Vagina (tissue), 2 donors: ENCODE data around the gene UTP25. TPM values are rescaled to one million over a fixed set of nuclear protein-coding genes. Genes with fewer than 3 reads are reported as not detected.

ENCODE experiments used
- DNase-seq, 2 donors: peaks; one replicate each; pipeline ENCODE4 v3.0.0-alpha.2; 2017; ENCODE audit errors: extremely low spot score in 2 of 2
- H3K27ac ChIP-seq: fragments of 200-600 bp; sonication (generic); one replicate; pipeline ENCODE4 v1.5.1; 2019
- H3K27me3 ChIP-seq: fragments of 200-600 bp; sonication (generic); one replicate; pipeline ENCODE4 v1.5.1; 2019
- H3K36me3 ChIP-seq, 2 donors: fragments of 200-600 bp; sonication (generic); one replicate each; pipeline ENCODE4 v1.5.1; 2017 to 2019
- H3K4me1 ChIP-seq: fragments of 200-600 bp; sonication (generic); one replicate; pipeline ENCODE4 v1.5.1; 2019
- H3K4me3 ChIP-seq, 2 donors: fragments of 200-600 bp; sonication (generic); 1 replicate in 1 of 2; 2 replicates in 1 of 2; pipeline ENCODE4 v1.5.1; 2016 to 2019
- H3K9me3 ChIP-seq: fragments of 200-600 bp; sonication (generic); one replicate; pipeline ENCODE4 v1.5.1; 2019
- POLR2A ChIP-seq, 2 donors: fragments of 450-650 bp; IDR thresholded peaks; one replicate each; pipeline ENCODE4 v1.6.1; 2017; ENCODE audit warnings: antibody characterized with exemption in 2 of 2, mild to moderate bottlenecking in 2 of 2, moderate library complexity in 2 of 2
- POLR2AphosphoS5 ChIP-seq, 2 donors: sonication (generic); formaldehyde crosslinking; IDR thresholded peaks; one replicate each; pipeline ENCODE4 v1.9.0; 2017; ENCODE audit warnings: antibody characterized with exemption in 2 of 2, mild to moderate bottlenecking in 2 of 2, low read depth in 1 of 2; ENCODE audit not compliant: insufficient read depth in 1 of 2
- intact Hi-C: fragments of 100-400 bp; cut with DNase I; formaldehyde crosslinking; loops from one replicate; pipeline ENCODE4 v1.15.1; 2023
- total RNA-seq: library from RNA; depleted of rRNA; stranded (reverse); fragments of >200 nt; gene quantifications from one replicate; pipeline ENCODE4 v1.2.3, GENCODE V29; 2016
- TF ChIP-seq, protein P1 (sequence below), 3 experiments: fragments of 450-650 bp in 2 of 3; fragments of 200-600 bp in 1 of 3; sonication (generic) in 1 of 3; IDR thresholded peaks; one replicate each; pipeline ENCODE4 v1.5.1; 2017 to 2019; ENCODE audit warnings: antibody characterized with exemption in 3 of 3, mild to moderate bottlenecking in 2 of 3, moderate library complexity in 2 of 3

UTP25 gene
- total RNA-seq, 1 donor from 2014 or later: 5.9 TPM

DNA sequence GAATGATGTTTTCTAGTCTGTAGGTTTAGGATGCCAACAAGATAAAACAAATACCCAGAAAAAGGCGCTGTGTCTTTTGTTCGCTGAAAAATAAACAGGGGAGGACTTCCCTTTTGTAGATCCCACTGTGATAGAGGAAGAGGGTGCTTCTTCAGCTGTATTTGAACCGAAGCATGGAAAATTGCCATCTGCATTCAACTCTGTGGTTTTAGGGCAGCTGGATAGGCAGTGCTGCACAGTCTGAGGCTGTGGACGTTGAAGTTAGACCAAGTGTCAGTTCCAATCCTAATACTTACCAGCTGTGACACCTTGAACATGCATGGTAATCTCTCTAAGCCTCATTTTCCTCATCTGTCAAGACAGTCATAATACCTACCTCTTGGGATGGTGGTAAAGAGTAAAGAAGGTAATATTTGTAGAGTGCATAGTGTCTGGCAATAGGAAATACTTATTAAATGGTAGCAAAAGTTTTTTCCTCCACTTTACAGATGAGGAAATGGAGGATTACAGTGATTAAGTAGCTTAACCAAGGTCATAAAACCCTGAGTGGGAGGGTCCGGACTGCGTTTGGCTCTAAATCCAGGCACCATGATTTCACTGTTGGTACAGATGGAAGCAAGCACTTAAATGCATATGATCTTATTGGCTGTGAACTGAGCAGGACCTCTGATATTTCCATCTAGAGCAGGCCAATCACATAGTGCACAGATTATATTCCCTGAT lies 48.5 kb downstream of the UTP25 start:
- DNase-seq: peak in 1 of 2 donors; percentile 16
- Histone ChIP-seq H3K4me1 (no peaks in the 10 kb centered on the region), H3K4me3 (no peak overlapping the region), H3K9me3 (no peaks in the 10 kb centered on the region), H3K27me3 (no peaks in the 10 kb centered on the region), H3K27ac (no peak overlapping the region), H3K36me3 (no peaks in the 10 kb centered on the region)
- intact Hi-C loops: no loop called here
- no peak for TF ChIP-seq POLR2AphosphoS5 (IDR thresholded peaks at IDR 0.05; ENCODE audit: insufficient read depth in 1 of 2, low read depth in 1 of 2)
- no peak for TF ChIP-seq POLR2A (IDR thresholded peaks at IDR 0.05)
- TF ChIP-seq, protein P1, sequence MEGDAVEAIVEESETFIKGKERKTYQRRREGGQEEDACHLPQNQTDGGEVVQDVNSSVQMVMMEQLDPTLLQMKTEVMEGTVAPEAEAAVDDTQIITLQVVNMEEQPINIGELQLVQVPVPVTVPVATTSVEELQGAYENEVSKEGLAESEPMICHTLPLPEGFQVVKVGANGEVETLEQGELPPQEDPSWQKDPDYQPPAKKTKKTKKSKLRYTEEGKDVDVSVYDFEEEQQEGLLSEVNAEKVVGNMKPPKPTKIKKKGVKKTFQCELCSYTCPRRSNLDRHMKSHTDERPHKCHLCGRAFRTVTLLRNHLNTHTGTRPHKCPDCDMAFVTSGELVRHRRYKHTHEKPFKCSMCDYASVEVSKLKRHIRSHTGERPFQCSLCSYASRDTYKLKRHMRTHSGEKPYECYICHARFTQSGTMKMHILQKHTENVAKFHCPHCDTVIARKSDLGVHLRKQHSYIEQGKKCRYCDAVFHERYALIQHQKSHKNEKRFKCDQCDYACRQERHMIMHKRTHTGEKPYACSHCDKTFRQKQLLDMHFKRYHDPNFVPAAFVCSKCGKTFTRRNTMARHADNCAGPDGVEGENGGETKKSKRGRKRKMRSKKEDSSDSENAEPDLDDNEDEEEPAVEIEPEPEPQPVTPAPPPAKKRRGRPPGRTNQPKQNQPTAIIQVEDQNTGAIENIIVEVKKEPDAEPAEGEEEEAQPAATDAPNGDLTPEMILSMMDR (IDR thresholded peaks at IDR 0.05): no peak

DNA sequence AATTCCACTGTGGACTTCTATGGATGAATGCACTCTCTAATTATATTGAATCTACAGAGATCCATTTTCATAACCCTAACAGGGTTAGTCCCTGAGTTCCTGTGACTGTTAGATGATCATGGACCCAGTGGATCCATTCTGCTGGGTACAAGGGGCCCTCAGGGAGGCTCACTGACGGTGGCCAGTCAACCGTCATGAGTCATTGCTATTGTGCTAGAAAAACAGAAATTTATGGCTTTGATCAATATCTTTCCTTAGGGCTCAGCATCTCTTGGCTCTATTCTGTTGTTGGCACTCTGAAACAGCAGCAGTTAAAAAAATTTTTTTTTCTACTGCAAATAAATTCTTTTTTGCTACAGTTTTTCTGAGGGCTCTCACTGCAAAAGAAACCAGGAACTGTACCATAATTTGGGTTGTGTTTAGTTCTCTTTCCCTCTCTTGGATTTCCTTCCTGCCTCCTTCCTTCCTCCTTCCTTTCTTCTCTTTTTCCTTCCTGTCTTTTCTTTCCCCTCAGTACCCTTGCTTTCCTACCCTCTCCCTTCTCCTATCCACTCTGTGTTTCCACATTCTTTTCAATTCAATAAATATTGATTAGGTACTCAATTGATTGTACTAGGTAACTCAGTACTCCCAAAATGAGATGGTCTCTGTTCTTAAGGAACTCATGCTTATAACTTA lies 49.5 kb downstream of the UTP25 start:
- intact Hi-C loops: no loop called here
- no peaks in the 10 kb centered on the region for H3K27me3 ChIP-seq
- H3K4me3 ChIP-seq: no peak overlapping the region
- H3K36me3 ChIP-seq: no peaks in the 10 kb centered on the region
- H3K9me3 ChIP-seq: no peaks in the 10 kb centered on the region
- H3K27ac ChIP-seq: no peak overlapping the region
- no peak for TF ChIP-seq POLR2A (IDR thresholded peaks at IDR 0.05)
- TF ChIP-seq, protein P1 (IDR thresholded peaks at IDR 0.05): no peak
- TF ChIP-seq POLR2AphosphoS5 (IDR thresholded peaks at IDR 0.05; ENCODE audit: insufficient read depth in 1 of 2, low read depth in 1 of 2): no peak
- H3K4me1 ChIP-seq: no peaks in the 10 kb centered on the region
- DNase-seq: peak in 1 of 2 donors; percentile 2

DNA sequence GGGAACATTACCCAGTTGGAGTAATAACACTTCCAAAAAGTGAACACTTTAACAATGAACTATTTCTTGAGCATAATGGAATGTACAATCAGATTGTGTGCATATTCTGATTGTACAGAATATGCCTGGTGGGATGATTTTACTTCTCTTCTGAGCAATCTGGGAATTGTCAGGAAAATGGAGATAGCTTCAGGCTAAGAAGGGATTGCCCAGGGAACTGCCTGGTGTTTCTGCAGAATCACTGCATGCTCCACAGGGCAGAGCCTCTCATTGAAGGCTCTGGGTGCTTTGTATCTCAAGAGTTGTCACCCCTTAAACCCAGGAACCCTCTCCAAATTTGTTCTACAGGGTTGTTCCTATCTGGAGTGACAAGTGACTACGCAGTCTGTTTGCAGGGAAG lies 51.2 kb downstream of the UTP25 start:
- Histone ChIP-seq H3K4me1 (peaks cover 2% of the 10 kb centered on the region), H3K27me3 (no peaks in the 10 kb centered on the region), H3K36me3 (no peaks in the 10 kb centered on the region), H3K9me3 (no peaks in the 10 kb centered on the region), H3K4me3 (no peak overlapping the region), H3K27ac (no peak overlapping the region)
- TF ChIP-seq POLR2AphosphoS5 (IDR thresholded peaks at IDR 0.05; ENCODE audit: insufficient read depth in 1 of 2, low read depth in 1 of 2): no peak
- TF ChIP-seq POLR2A (IDR thresholded peaks at IDR 0.05): no peak
- TF ChIP-seq, protein P1 (IDR thresholded peaks at IDR 0.05): no peak
- intact Hi-C loops: no loop called here
- DNase-seq: no peak

DNA sequence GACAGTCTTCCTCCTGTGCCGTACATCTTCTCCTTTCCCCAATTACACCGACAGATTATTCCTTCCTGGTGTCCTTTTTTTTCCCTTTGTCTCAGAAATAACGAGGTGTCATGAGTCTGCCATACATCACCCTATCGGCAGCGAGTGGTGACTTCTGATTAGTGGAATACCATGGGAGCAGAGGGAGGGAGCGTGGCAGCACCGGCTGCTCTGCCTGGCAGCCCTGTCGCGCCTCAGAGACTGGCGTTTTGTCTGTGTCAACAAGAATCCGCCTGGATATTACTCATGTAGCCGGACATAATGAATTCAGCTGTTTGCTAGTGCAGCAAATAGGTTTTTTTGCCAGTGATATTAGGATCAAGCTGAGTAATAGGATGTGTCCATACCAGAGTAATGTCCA lies 51.8 kb downstream of the UTP25 start:
- Histone ChIP-seq H3K27ac (no peak overlapping the region), H3K27me3 (no peaks in the 10 kb centered on the region), H3K9me3 (no peaks in the 10 kb centered on the region), H3K4me1 (peaks cover 8% of the 10 kb centered on the region), H3K36me3 (no peaks in the 10 kb centered on the region), H3K4me3 (no peak overlapping the region)
- TF ChIP-seq POLR2A (IDR thresholded peaks at IDR 0.05): no peak
- TF ChIP-seq, protein P1 (IDR thresholded peaks at IDR 0.05): no peak
- no peak for TF ChIP-seq POLR2AphosphoS5 (IDR thresholded peaks at IDR 0.05; ENCODE audit: insufficient read depth in 1 of 2, low read depth in 1 of 2)
- peak in 1 of 2 donors; percentile 58 for DNase-seq
- intact Hi-C loops: no loop called here

DNA sequence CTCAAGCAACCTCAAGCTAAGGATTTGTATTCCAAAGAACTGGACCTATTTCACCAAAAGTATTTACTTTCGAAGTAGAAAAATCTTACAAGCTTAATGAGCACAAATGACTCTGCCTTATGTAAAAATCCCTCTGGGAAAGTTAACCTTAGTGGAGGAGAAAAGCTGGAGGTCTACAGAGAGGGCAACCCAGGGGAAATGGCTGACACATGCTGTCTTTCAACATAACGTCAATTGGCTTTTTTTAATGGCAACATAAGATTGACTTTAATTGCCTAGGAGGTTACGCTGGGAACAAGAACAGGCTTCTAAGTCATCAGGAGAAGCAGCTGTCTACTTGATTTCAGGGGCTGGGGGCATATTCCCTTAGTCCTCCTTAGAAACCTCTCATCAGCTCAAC lies 52.3 kb downstream of the UTP25 start:
- DNase-seq: no peak
- Histone ChIP-seq H3K9me3 (no peaks in the 10 kb centered on the region), H3K4me3 (no peak overlapping the region), H3K27me3 (no peaks in the 10 kb centered on the region), H3K36me3 (no peaks in the 10 kb centered on the region), H3K27ac (no peak overlapping the region), H3K4me1 (peaks cover 13% of the 10 kb centered on the region)
- intact Hi-C loops: no loop called here
- no peak for TF ChIP-seq POLR2AphosphoS5 (IDR thresholded peaks at IDR 0.05; ENCODE audit: insufficient read depth in 1 of 2, low read depth in 1 of 2)
- TF ChIP-seq POLR2A (IDR thresholded peaks at IDR 0.05): no peak
- TF ChIP-seq, protein P1 (IDR thresholded peaks at IDR 0.05): no peak
